Testis (tissue), 2 donors: ENCODE results near the gene PSTPIP1.

Experiments
- POLR2A ChIP-seq: fragments of 450-650 bp; IDR thresholded peaks from one replicate; pipeline ENCODE4 v1.6.1; 2017; ENCODE audit warnings: antibody characterized with exemption, mild to moderate bottlenecking, moderate library complexity
- TF ChIP-seq, protein P1 (sequence below), 3 experiments: fragments of 450-650 bp in 2 of 3; fragments of 200-600 bp in 1 of 3; sonication (generic) in 1 of 3; IDR thresholded peaks; one replicate each; pipeline ENCODE4 v1.5.1; 2016 to 2019; ENCODE audit warnings: antibody characterized with exemption in 3 of 3, mild to moderate bottlenecking in 2 of 3, moderate library complexity in 1 of 3

- TF ChIP-seq, protein P1, sequence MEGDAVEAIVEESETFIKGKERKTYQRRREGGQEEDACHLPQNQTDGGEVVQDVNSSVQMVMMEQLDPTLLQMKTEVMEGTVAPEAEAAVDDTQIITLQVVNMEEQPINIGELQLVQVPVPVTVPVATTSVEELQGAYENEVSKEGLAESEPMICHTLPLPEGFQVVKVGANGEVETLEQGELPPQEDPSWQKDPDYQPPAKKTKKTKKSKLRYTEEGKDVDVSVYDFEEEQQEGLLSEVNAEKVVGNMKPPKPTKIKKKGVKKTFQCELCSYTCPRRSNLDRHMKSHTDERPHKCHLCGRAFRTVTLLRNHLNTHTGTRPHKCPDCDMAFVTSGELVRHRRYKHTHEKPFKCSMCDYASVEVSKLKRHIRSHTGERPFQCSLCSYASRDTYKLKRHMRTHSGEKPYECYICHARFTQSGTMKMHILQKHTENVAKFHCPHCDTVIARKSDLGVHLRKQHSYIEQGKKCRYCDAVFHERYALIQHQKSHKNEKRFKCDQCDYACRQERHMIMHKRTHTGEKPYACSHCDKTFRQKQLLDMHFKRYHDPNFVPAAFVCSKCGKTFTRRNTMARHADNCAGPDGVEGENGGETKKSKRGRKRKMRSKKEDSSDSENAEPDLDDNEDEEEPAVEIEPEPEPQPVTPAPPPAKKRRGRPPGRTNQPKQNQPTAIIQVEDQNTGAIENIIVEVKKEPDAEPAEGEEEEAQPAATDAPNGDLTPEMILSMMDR (IDR thresholded peaks at IDR 0.05): no peak
- no peak for TF ChIP-seq POLR2A
Measured at GRCh38 chr15:77018796-77019505, 24.0 kb downstream of the PSTPIP1 start.
